ENCODE results near the gene GJA4. TPM values are rescaled to one million over a fixed set of nuclear protein-coding genes. Genes with fewer than 3 reads are reported as not detected.
"Not testable (repeated sequence)": the region's sequence is repeated elsewhere in the genome, so short reads cannot be mapped to it uniquely, and the experiment has no call there.

Gene GJA4
- total RNA-seq, 1 experiment from 2014 or later = not detected

- H3K4me3 ChIP-seq = no peak overlapping the region
- no peaks in the 10 kb centered on the region for H3K4me1 ChIP-seq (replicated peaks)
- no peak overlapping the region for H3K27ac ChIP-seq
- no peaks in the 10 kb centered on the region for H3K9me3 ChIP-seq (replicated peaks)
- DNase-seq (ENCODE audit: low read depth in 1 of 2, low spot score in 2 of 2) = no peak
- no peaks in the 10 kb centered on the region for H3K36me3 ChIP-seq
- peaks cover 9% of the 10 kb centered on the region; the same call in 1 of the 2 replicates for H3K27me3 ChIP-seq (replicated peaks)
Observed at GRCh38 chr1:34787461-34788420, 5.1 kb upstream of the GJA4 start.

GRCh38 chr1:34790985-34791384, 1.8 kb upstream of the GJA4 start:
- Histone ChIP-seq H3K4me3 (no peak overlapping the region), H3K9me3 (replicated peaks) (no peaks in the 10 kb centered on the region), H3K4me1 (replicated peaks) (no peaks in the 10 kb centered on the region), H3K36me3 (no peaks in the 10 kb centered on the region), H3K27me3 (replicated peaks) (peaks cover 11% of the 10 kb centered on the region), H3K27ac (no peak overlapping the region)
- DNase-seq (ENCODE audit: low read depth in 1 of 2, low spot score in 2 of 2) = no peak

GRCh38 chr1:34792424-34792823, 375 bp upstream of the GJA4 start:
- no peak for DNase-seq (ENCODE audit: low read depth in 1 of 2, low spot score in 2 of 2)
- Histone ChIP-seq H3K27ac (no peak overlapping the region), H3K27me3 (replicated peaks) (peaks cover 9% of the 10 kb centered on the region), H3K36me3 (no peaks in the 10 kb centered on the region), H3K9me3 (replicated peaks) (no peaks in the 10 kb centered on the region), H3K4me3 (no peak overlapping the region), H3K4me1 (replicated peaks) (no peaks in the 10 kb centered on the region)

GRCh38 chr1:34794001-34794789, 1.4 kb downstream of the GJA4 start:
- no peak overlapping the region for H3K27ac ChIP-seq
- H3K4me3 ChIP-seq = no peak overlapping the region

GRCh38 chr1:34794790-34795180, 2.0 kb downstream of the GJA4 start:
- no peaks in the 10 kb centered on the region for H3K9me3 ChIP-seq (replicated peaks)
- H3K36me3 ChIP-seq = no peaks in the 10 kb centered on the region
- H3K27me3 ChIP-seq (replicated peaks) = peaks cover 9% of the 10 kb centered on the region
- H3K4me1 ChIP-seq (replicated peaks) = no peaks in the 10 kb centered on the region
- H3K4me3 ChIP-seq = no peak overlapping the region
- no peak overlapping the region for H3K27ac ChIP-seq
- no peak for DNase-seq (ENCODE audit: low read depth in 1 of 2, low spot score in 2 of 2)

More at GRCh38 chr1:34794001-34794789, 1.4 kb downstream of the GJA4 start:
- H3K27me3 ChIP-seq (replicated peaks) = peaks cover 9% of the 10 kb centered on the region
- no peaks in the 10 kb centered on the region for H3K4me1 ChIP-seq (replicated peaks)
- H3K9me3 ChIP-seq (replicated peaks) = no peaks in the 10 kb centered on the region
- H3K36me3 ChIP-seq = no peaks in the 10 kb centered on the region
- no peak for DNase-seq (ENCODE audit: low read depth in 1 of 2, low spot score in 2 of 2)

GRCh38 chr1:34795916-34796315, 3.1 kb downstream of the GJA4 start:
- no peaks in the 10 kb centered on the region for H3K4me1 ChIP-seq (replicated peaks)
- DNase-seq (ENCODE audit: low read depth in 1 of 2, low spot score in 2 of 2) = no peak
- H3K36me3 ChIP-seq = no peaks in the 10 kb centered on the region
- no peak overlapping the region for H3K27ac ChIP-seq
- H3K4me3 ChIP-seq = no peak overlapping the region
- no peaks in the 10 kb centered on the region for H3K9me3 ChIP-seq (replicated peaks)
- peaks cover 9% of the 10 kb centered on the region; the same call in 1 of the 2 replicates for H3K27me3 ChIP-seq (replicated peaks)

GRCh38 chr1:34796990-34797389, 4.2 kb downstream of the GJA4 start:
- no peaks in the 10 kb centered on the region for H3K9me3 ChIP-seq (replicated peaks)

GRCh38 chr1:34800214-34800613, 7.4 kb downstream of the GJA4 start:
- Histone ChIP-seq H3K4me3 (no peak overlapping the region), H3K36me3 (no peaks in the 10 kb centered on the region), H3K27me3 (replicated peaks) (no peaks in the 10 kb centered on the region; the same call in 1 of the 2 replicates), H3K9me3 (replicated peaks) (no peaks in the 10 kb centered on the region), H3K27ac (no peak overlapping the region), H3K4me1 (replicated peaks) (no peaks in the 10 kb centered on the region)
- no peak for DNase-seq (ENCODE audit: low read depth in 1 of 2, low spot score in 2 of 2)

More at GRCh38 chr1:34796990-34797389, 4.2 kb downstream of the GJA4 start:
- DNase-seq (ENCODE audit: low read depth in 1 of 2, low spot score in 2 of 2) = no peak
- Histone ChIP-seq H3K27me3 (replicated peaks) (peaks cover 6% of the 10 kb centered on the region; the same call in 1 of the 2 replicates), H3K36me3 (no peaks in the 10 kb centered on the region), H3K4me3 (no peak overlapping the region), H3K4me1 (replicated peaks) (no peaks in the 10 kb centered on the region), H3K27ac (no peak overlapping the region)

GRCh38 chr1:34803770-34804169, 11.0 kb downstream of the GJA4 start:
- H3K4me3 ChIP-seq = no peak overlapping the region
- no peaks in the 10 kb centered on the region for H3K36me3 ChIP-seq
- H3K27me3 ChIP-seq (replicated peaks) = no peaks in the 10 kb centered on the region; the same call in 1 of the 2 replicates
- no peak for DNase-seq (ENCODE audit: low read depth in 1 of 2, low spot score in 2 of 2)
- H3K27ac ChIP-seq = no peak overlapping the region
- no peaks in the 10 kb centered on the region for H3K9me3 ChIP-seq (replicated peaks)
- H3K4me1 ChIP-seq (replicated peaks) = no peaks in the 10 kb centered on the region

GRCh38 chr1:34806396-34806795, 13.6 kb downstream of the GJA4 start:
- no peaks in the 10 kb centered on the region for H3K9me3 ChIP-seq (replicated peaks)
- H3K27me3 ChIP-seq (replicated peaks) = no peaks in the 10 kb centered on the region; the same call in 1 of the 2 replicates
- no peaks in the 10 kb centered on the region for H3K4me1 ChIP-seq (replicated peaks)
- H3K4me3 ChIP-seq = no peak overlapping the region
- no peak overlapping the region for H3K27ac ChIP-seq
- no peaks in the 10 kb centered on the region for H3K36me3 ChIP-seq
- no peak for DNase-seq (ENCODE audit: low read depth in 1 of 2, low spot score in 2 of 2)

- DNase-seq (ENCODE audit: low read depth in 1 of 2, low spot score in 2 of 2) = no peak
- no peaks in the 10 kb centered on the region for H3K9me3 ChIP-seq (replicated peaks)
- no peak overlapping the region for H3K27ac ChIP-seq
- no peak overlapping the region for H3K4me3 ChIP-seq
- H3K36me3 ChIP-seq = no peaks in the 10 kb centered on the region
- H3K4me1 ChIP-seq (replicated peaks) = no peaks in the 10 kb centered on the region
- no peaks in the 10 kb centered on the region; the same call in 1 of the 2 replicates for H3K27me3 ChIP-seq (replicated peaks)
Observed at GRCh38 chr1:34808051-34808810, 15.4 kb downstream of the GJA4 start.

GRCh38 chr1:34810781-34811180, 18.0 kb downstream of the GJA4 start:
- H3K27me3 ChIP-seq (replicated peaks); H3K4me3 ChIP-seq; H3K27ac ChIP-seq; H3K4me1 ChIP-seq (replicated peaks); DNase-seq (ENCODE audit: low read depth in 1 of 2, low spot score in 2 of 2); H3K36me3 ChIP-seq; H3K9me3 ChIP-seq (replicated peaks): not testable (repeated sequence)

GRCh38 chr1:34816332-34816731, 23.5 kb downstream of the GJA4 start:
- no peak overlapping the region for H3K4me3 ChIP-seq
- no peaks in the 10 kb centered on the region for H3K36me3 ChIP-seq
- DNase-seq (ENCODE audit: low read depth in 1 of 2, low spot score in 2 of 2) = no peak
- H3K9me3 ChIP-seq (replicated peaks) = no peaks in the 10 kb centered on the region
- no peaks in the 10 kb centered on the region for H3K27me3 ChIP-seq (replicated peaks)
- no peak overlapping the region for H3K27ac ChIP-seq
- H3K4me1 ChIP-seq (replicated peaks) = no peaks in the 10 kb centered on the region

Data from SJSA1 (cell line).